H9 (cell line): Measurements from ENCODE around the gene HPCAL1. TPM values are rescaled to one million over a fixed set of nuclear protein-coding genes. Genes with fewer than 3 reads are reported as not detected.

Source experiments
- DNase-seq: peaks from one replicate; pipeline ENCODE4 v3.0.0-alpha.2; 2017
- H2AFZ ChIP-seq: one replicate; pipeline ENCODE4 v1.6.1; 2013; ENCODE audit warnings: mild to moderate bottlenecking, low read length, control low read depth, moderate library complexity
- H2AK5ac ChIP-seq: 2 replicates; pipeline ENCODE4 v1.6.1; 2013; ENCODE audit warnings: low read length, control low read depth, mixed read lengths; ENCODE audit not compliant: insufficient read length
- H2BK120ac ChIP-seq: one replicate; pipeline ENCODE4 v1.6.1; 2013; ENCODE audit warnings: low read depth, mild to moderate bottlenecking, low read length, control low read depth, inconsistent platforms; ENCODE audit not compliant: poor library complexity, severe bottlenecking
- H2BK12ac ChIP-seq: 2 replicates; pipeline ENCODE4 v1.6.1; 2013; ENCODE audit warnings: low read length, control low read depth, mixed read lengths, low read depth; ENCODE audit not compliant: insufficient read length
- H2BK15ac ChIP-seq: 2 replicates; pipeline ENCODE4 v1.6.1; 2013; ENCODE audit warnings: low read depth, low read length, control low read depth
- H2BK20ac ChIP-seq: one replicate; pipeline ENCODE4 v1.6.1; 2013; ENCODE audit warnings: low read depth, mild to moderate bottlenecking, low read length, control low read depth, inconsistent platforms; ENCODE audit not compliant: poor library complexity, severe bottlenecking
- H2BK5ac ChIP-seq: 2 replicates; pipeline ENCODE4 v1.6.1; 2013; ENCODE audit warnings: low read length, control low read depth, mixed read lengths; ENCODE audit not compliant: insufficient read length
- H3K14ac ChIP-seq: 2 replicates; pipeline ENCODE4 v1.6.1; 2013; ENCODE audit warnings: low read length, control low read depth; ENCODE audit not compliant: insufficient read depth
- H3K18ac ChIP-seq: 2 replicates; pipeline ENCODE4 v1.6.1; 2013; ENCODE audit warnings: low read depth, mild to moderate bottlenecking, mixed read lengths, low read length, control low read depth; ENCODE audit not compliant: insufficient read length
- H3K23ac ChIP-seq: 2 replicates; pipeline ENCODE4 v1.6.1; 2013; ENCODE audit warnings: low read length, control low read depth, mixed read lengths, low read depth; ENCODE audit not compliant: insufficient read length
- H3K23me2 ChIP-seq: 2 replicates; pipeline ENCODE4 v1.6.1; 2013; ENCODE audit warnings: low read depth, mild to moderate bottlenecking, mixed read lengths, low read length, control low read depth; ENCODE audit not compliant: insufficient read length, poor library complexity, severe bottlenecking
- H3K27ac ChIP-seq: 2 replicates; pipeline ENCODE4 v1.5.1; 2013; ENCODE audit warnings: low read length, control low read depth, mixed read lengths, low read depth; ENCODE audit not compliant: insufficient read length
- H3K27me3 ChIP-seq: 2 replicates; pipeline ENCODE4 v1.6.1; 2013; ENCODE audit warnings: low read length, control low read depth, inconsistent platforms; ENCODE audit not compliant: insufficient read depth
- H3K4ac ChIP-seq: 2 replicates; pipeline ENCODE4 v1.6.1; 2013; ENCODE audit warnings: low read depth, mild to moderate bottlenecking, control low read depth, inconsistent platforms, low read length, moderate library complexity
- H3K4me1 ChIP-seq: 2 replicates; pipeline ENCODE4 v1.6.1; 2013; ENCODE audit warnings: low read length, control low read depth, inconsistent platforms; ENCODE audit not compliant: insufficient read depth
- H3K4me2 ChIP-seq: 2 replicates; pipeline ENCODE4 v1.6.1; 2013; ENCODE audit warnings: low read length, control low read depth, mixed read lengths; ENCODE audit not compliant: insufficient read length, insufficient read depth
- H3K56ac ChIP-seq: 2 replicates; pipeline ENCODE4 v1.6.1; 2013; ENCODE audit warnings: low read depth, mild to moderate bottlenecking, mixed read lengths, low read length, control low read depth; ENCODE audit not compliant: insufficient read length
- H3K79me1 ChIP-seq: 2 replicates; pipeline ENCODE4 v1.6.1; 2013; ENCODE audit warnings: low read depth, mild to moderate bottlenecking, moderate library complexity, low read length, control low read depth, inconsistent platforms; ENCODE audit not compliant: insufficient read depth, poor library complexity, severe bottlenecking
- H3K79me2 ChIP-seq: 2 replicates; pipeline ENCODE4 v1.6.1; 2013; ENCODE audit warnings: low read length, control low read depth, inconsistent platforms; ENCODE audit not compliant: insufficient read depth
- H3K9ac ChIP-seq: 2 replicates; pipeline ENCODE4 v1.6.1; 2013; ENCODE audit warnings: low read length, control low read depth, mixed read lengths; ENCODE audit not compliant: insufficient read length; ENCODE audit errors: extremely low read depth
- H3K9me3 ChIP-seq: one replicate; pipeline ENCODE4 v1.6.1; 2013; ENCODE audit warnings: low read depth, low read length, inconsistent platforms; ENCODE audit not compliant: control insufficient read depth
- H3T11ph ChIP-seq: one replicate; pipeline ENCODE4 v1.6.1; 2013; ENCODE audit warnings: mild to moderate bottlenecking, low read length, control low read depth, inconsistent platforms
- H4K20me1 ChIP-seq: one replicate; pipeline ENCODE4 v1.6.1; 2013; ENCODE audit not compliant: control insufficient read depth, insufficient read length, insufficient read depth
- H4K5ac ChIP-seq: 2 replicates; pipeline ENCODE4 v1.6.1; 2013; ENCODE audit warnings: low read depth, mild to moderate bottlenecking, mixed read lengths, low read length, control low read depth; ENCODE audit not compliant: insufficient read length
- H4K8ac ChIP-seq: replicated peaks from 2 replicates; pipeline ENCODE4 v1.6.1; 2013; ENCODE audit warnings: low read length, control low read depth, mixed read lengths, low read depth; ENCODE audit not compliant: insufficient read length
- H4K91ac ChIP-seq: 2 replicates; pipeline ENCODE4 v1.6.1; 2013; ENCODE audit warnings: low read depth, mild to moderate bottlenecking, moderate library complexity, mixed read lengths, low read length, control low read depth; ENCODE audit not compliant: insufficient read length
- H3K27ac Mint-ChIP-seq, 3 experiments: 2 replicates in 2 of 3; 3 replicates in 1 of 3; pipeline ENCODE4 v1.8.0; 2020 to 2021; ENCODE audit warnings: mixed read lengths in 3 of 3, mild to moderate bottlenecking in 1 of 3, moderate library complexity in 1 of 3
- H3K27me3 Mint-ChIP-seq: 2 replicates; pipeline ENCODE4 v1.8.0; 2021; ENCODE audit warnings: low read depth, mild to moderate bottlenecking, moderate library complexity, mixed read lengths
- H3K36me3 Mint-ChIP-seq, 3 experiments: 2 replicates in 2 of 3; 3 replicates in 1 of 3; pipeline ENCODE4 v1.8.0; 2020 to 2021; ENCODE audit warnings: low read depth in 3 of 3, mixed read lengths in 3 of 3; ENCODE audit not compliant: insufficient read depth in 1 of 3
- H3K4me1 Mint-ChIP-seq, 2 experiments: 2 replicates each; pipeline ENCODE4 v1.8.0; 2020; ENCODE audit warnings: mixed read lengths in 2 of 2
- H3K4me3 Mint-ChIP-seq, 2 experiments: 2 replicates in 1 of 2; 3 replicates in 1 of 2; pipeline ENCODE4 v1.8.0; 2020 to 2021; ENCODE audit warnings: mild to moderate bottlenecking in 2 of 2, mixed read lengths in 2 of 2, moderate library complexity in 1 of 2
- H3K9me3 Mint-ChIP-seq, 2 experiments: 2 replicates in 1 of 2; 3 replicates in 1 of 2; pipeline ENCODE4 v1.8.0; 2020; ENCODE audit warnings: mild to moderate bottlenecking in 2 of 2, mixed read lengths in 2 of 2, moderate library complexity in 1 of 2
- WGBS: extraction: QIAGEN DNeasy Blood & Tissue Kit; methylation state at CpG from one replicate; pipeline ENCODE4 v1.1.7; 2013; ENCODE audit warnings: missing lambda C conversion rate, low lambda C conversion rate, mixed read lengths; ENCODE audit not compliant: insufficient read length; ENCODE audit errors: extremely low coverage; 5-methylcytosine and 5-hydroxymethylcytosine counted together
- total RNA-seq: library from RNA; stranded (reverse); gene quantifications from 2 replicates; pipeline ENCODE4 v1.2.1, GENCODE V29; 2021
- TF ChIP-seq, protein P1 (sequence below): fragments of 200-600 bp; sonication (generic); conservative IDR thresholded peaks from 3 replicates; pipeline ENCODE4 v1.8.0; 2021; ENCODE audit warnings: antibody characterized with exemption, mild to moderate bottlenecking

The HPCAL1 gene
- total RNA-seq, 1 experiment from 2014 or later, result 4.7 TPM

GRCh38 chr2:10305715-10306114, 3.0 kb downstream of the HPCAL1 start:
- Histone ChIP-seq H2BK120ac (no peak overlapping the region), H4K5ac (no peak overlapping the region), H4K20me1 (no peaks in the 10 kb centered on the region), H3K14ac (no peak overlapping the region), H2BK5ac (no peak overlapping the region), H2BK12ac (no peak overlapping the region), H3K9me3 (no peaks in the 10 kb centered on the region), H3K23me2 (peaks cover 19% of the 10 kb centered on the region), H4K8ac (no peak overlapping the region), H3K79me1 (no peaks in the 10 kb centered on the region), H3K79me2 (no peaks in the 10 kb centered on the region), H2BK15ac (no peak overlapping the region), H3K4me2 (no peak overlapping the region), H3K18ac (no peak overlapping the region), H3K27me3 (peaks cover 24% of the 10 kb centered on the region; the same call in 1 of the 2 replicates), H2AK5ac (no peak overlapping the region), H2AFZ (no peak overlapping the region), H4K91ac (no peak overlapping the region), H3K56ac (no peak overlapping the region), H3K4me1 (no peaks in the 10 kb centered on the region), H3K27ac (no peak overlapping the region), H2BK20ac (no peak overlapping the region), H3K4ac (no peak overlapping the region), H3K23ac (no peak overlapping the region), H3T11ph (no peak overlapping the region), H3K9ac (no peak overlapping the region)
- Mint-ChIP-seq H3K4me3 (no peak overlapping the region), H3K36me3 (no peaks in the 10 kb centered on the region), H3K27me3 (peaks cover 53% of the 10 kb centered on the region), H3K9me3 (peaks cover 0 to 3% of the 10 kb centered on the region in 2 experiments; a peak in 1 of 5 replicates), H3K27ac (no peak overlapping the region), H3K4me1 (peaks cover 19 to 27% of the 10 kb centered on the region in 2 experiments)
- no CpG with 5 or more reads among the region's 10 CpGs for WGBS
- TF ChIP-seq, protein P1, sequence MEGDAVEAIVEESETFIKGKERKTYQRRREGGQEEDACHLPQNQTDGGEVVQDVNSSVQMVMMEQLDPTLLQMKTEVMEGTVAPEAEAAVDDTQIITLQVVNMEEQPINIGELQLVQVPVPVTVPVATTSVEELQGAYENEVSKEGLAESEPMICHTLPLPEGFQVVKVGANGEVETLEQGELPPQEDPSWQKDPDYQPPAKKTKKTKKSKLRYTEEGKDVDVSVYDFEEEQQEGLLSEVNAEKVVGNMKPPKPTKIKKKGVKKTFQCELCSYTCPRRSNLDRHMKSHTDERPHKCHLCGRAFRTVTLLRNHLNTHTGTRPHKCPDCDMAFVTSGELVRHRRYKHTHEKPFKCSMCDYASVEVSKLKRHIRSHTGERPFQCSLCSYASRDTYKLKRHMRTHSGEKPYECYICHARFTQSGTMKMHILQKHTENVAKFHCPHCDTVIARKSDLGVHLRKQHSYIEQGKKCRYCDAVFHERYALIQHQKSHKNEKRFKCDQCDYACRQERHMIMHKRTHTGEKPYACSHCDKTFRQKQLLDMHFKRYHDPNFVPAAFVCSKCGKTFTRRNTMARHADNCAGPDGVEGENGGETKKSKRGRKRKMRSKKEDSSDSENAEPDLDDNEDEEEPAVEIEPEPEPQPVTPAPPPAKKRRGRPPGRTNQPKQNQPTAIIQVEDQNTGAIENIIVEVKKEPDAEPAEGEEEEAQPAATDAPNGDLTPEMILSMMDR, result peak; percentile 56
- DNase-seq, result peak; percentile 64
